NAMALWA (cell line): ENCODE results near the gene POLR1A.
"Not testable (repeated sequence)": the region's sequence is repeated elsewhere in the genome, so short reads cannot be mapped to it uniquely, and the experiment has no call there.

Experiments
- DNase-seq: peaks from one replicate; pipeline ENCODE4 v3.0.0-alpha.2; 2015; ENCODE audit warnings: low spot score

POLR1A gene

GRCh38 chr2:85998071-85998991, 107.4 kb downstream of the POLR1A start:
- DNase-seq: no peak

GRCh38 chr2:85997017-85997970, 108.4 kb downstream of the POLR1A start:
- no peak for DNase-seq

- no peak for DNase-seq
These were observed 109.1 kb downstream of the POLR1A start for GRCh38 chr2:85996591-85996990.

GRCh38 chr2:85995648-85996529, 109.8 kb downstream of the POLR1A start:
- no peak for DNase-seq

- no peak for DNase-seq
These were observed 110.6 kb downstream of the POLR1A start for GRCh38 chr2:85994897-85995647.

- DNase-seq: no peak
These were observed 111.3 kb downstream of the POLR1A start for GRCh38 chr2:85994421-85994777.

GRCh38 chr2:85992611-85993010, 113.1 kb downstream of the POLR1A start:
- DNase-seq: no peak

- DNase-seq: not testable (repeated sequence)
These were observed 113.6 kb downstream of the POLR1A start for GRCh38 chr2:85992053-85992452.

GRCh38 chr2:85990084-85990483, 115.6 kb downstream of the POLR1A start:
- no peak for DNase-seq

GRCh38 chr2:85989288-85989865, 116.3 kb downstream of the POLR1A start:
- no peak for DNase-seq

GRCh38 chr2:85988914-85989270, 116.8 kb downstream of the POLR1A start:
- no peak for DNase-seq

- no peak for DNase-seq
These were observed 117.3 kb downstream of the POLR1A start for GRCh38 chr2:85988175-85988913.

GRCh38 chr2:85987266-85988174, 118.2 kb downstream of the POLR1A start:
- DNase-seq: no peak

- no peak for DNase-seq
These were observed 119.6 kb downstream of the POLR1A start for GRCh38 chr2:85986121-85986520.

GRCh38 chr2:85984788-85985187, 120.9 kb downstream of the POLR1A start:
- no peak for DNase-seq

GRCh38 chr2:85983766-85984165, 121.9 kb downstream of the POLR1A start:
- no peak for DNase-seq

- no peak for DNase-seq
These were observed 124.0 kb downstream of the POLR1A start for GRCh38 chr2:85981579-85982247.
